NCI-H187 (cell line): ENCODE measurements around the gene SCIN.
A peak's percentile ranks its signal among the peaks of the same experiment; 100 is the strongest.

Source experiments
- DNase-seq, 2 experiments: peaks; one replicate each; lab custom pipeline; 2025; lab: John Stamatoyannopoulos, UW

Gene SCIN

GRCh38 chr7:12567015-12567414 is 3.5 kb upstream of the SCIN start:
- no peak for DNase-seq

DNA sequence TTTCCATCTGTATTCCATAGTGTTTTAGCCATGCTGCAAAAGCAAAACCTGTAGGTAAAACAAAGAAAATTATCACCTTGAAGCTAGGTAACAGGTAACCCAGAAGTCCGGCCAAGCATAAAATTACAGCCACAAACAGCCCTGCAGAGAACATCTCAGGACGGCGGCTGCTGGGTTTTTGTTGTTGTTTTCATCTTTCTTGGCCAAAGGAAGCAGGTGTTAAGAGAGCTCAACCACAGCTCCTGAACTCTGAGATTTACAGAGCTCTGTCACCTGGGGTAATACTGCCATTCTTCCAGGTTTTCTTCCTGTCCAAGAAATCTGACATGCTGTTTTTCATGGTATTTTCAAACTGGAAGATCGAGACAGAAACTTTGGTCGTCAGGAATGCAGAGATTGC is 847 bp upstream of the SCIN start:
- DNase-seq: no peak

GRCh38 chr7:12570168-12570533 is 369 bp upstream of the SCIN start:
- DNase-seq: no peak

DNA sequence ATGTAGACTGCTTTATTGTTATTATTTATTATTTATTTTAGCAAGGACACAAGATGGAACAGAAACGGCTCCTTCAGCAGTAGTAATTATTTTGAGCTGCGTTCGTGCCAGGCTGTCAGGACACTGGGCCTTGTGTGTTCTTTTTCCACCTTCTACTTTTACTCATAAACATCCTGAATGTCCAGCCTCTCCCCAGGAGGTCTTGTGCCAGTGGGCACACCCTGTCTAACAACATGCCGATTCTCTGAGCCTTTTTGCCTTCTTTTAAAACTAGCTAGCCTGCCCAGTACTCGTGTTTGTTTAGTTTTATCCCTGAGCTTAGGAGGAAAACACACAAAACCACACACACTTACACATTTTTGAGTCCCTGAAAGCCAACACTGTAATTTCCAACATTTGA is 1.2 kb downstream of the SCIN start:
- DNase-seq: no peak

GRCh38 chr7:12572941-12573575 is 2.5 kb downstream of the SCIN start:
- no peak for DNase-seq

DNA sequence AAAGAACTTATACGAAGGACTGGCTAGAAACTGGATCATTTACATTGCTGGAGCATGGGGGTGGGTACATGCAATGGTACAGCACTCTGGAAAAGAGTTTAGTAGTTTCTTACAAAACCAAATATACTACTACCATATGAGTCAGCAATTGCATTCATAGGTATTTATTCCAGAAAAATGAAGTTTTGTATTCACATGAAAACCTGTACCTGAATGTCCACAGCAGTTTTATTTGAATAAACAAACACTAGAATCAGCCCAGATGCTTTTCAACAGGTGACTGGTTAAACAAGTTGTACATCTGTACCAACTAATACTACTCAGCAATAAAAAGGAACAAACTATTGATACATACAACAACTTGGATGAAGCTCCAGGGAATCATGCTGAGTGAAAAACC is 3.4 kb downstream of the SCIN start:
- no peak for DNase-seq

DNA sequence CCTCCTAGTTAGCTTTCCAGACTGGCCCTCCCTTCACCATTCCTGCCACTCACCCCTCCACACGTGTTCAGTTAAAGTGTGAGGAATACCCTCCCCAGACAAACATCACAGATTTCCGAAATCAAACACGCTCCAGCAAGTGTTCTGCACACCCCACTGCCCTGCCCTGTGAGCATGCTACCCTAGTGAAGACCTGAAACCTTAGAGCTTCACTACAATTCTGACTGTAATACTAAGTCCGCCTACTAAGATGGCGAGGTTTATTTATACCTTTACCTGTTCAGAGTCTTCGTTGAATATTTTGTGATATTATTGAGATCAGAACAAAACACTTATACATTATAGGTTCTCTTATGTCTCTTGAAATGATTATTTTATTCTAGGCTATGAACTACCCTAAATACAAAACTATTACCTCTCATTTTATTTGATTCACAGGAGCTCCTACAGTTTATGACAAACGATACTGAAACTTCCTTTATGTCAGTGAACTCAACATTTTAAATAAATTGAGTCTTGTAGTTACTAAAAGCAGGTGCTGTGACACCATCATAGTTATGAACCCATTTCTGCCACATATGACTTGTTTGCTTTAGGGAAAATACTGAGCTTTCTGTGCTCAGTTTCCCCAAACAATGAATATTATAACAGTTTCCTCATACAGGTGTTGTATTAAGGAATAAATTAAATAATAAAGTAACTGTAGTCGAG is 8.6 kb downstream of the SCIN start:
- DNase-seq: no peak

GRCh38 chr7:12581897-12582296 is 11.4 kb downstream of the SCIN start:
- DNase-seq: no peak

DNA sequence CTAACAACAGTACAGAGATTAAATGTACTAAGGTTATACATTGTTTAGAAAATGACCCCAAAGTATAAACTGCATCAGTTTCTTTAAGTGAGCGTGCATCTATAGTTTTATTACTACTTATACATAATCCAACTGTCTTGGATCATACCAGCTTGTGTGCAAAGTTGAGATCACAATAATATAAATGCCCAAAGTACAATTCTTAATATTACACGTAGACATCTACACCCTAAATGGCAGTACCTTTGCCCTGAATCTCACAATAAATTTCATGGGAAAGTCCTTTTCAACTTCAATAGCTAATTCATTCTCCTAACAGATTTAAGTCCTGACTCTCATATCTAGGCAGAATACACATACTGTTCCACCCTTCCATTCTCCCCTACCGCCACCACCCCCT is 11.8 kb downstream of the SCIN start:
- no peak for DNase-seq

DNA sequence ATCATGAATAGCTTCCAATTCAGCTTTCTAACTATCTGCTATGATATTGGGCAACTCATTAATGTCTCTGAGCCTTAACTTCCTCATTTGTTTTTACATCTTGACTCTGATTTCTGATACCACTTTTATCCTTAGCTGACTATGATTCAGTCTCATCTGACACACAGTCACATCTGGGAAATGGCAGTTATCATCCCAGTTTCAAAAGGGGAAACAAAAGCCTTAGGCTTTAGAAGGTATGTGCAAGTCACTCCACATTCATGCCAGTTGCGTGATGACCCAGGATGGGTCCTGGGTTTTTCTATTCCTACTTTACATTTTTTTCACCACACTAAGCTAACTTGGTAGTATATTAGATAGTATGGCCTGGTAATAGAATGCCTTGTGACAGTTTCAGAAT is 12.7 kb downstream of the SCIN start:
- no peak for DNase-seq

GRCh38 chr7:12583922-12584321 is 13.4 kb downstream of the SCIN start:
- no peak for DNase-seq

DNA sequence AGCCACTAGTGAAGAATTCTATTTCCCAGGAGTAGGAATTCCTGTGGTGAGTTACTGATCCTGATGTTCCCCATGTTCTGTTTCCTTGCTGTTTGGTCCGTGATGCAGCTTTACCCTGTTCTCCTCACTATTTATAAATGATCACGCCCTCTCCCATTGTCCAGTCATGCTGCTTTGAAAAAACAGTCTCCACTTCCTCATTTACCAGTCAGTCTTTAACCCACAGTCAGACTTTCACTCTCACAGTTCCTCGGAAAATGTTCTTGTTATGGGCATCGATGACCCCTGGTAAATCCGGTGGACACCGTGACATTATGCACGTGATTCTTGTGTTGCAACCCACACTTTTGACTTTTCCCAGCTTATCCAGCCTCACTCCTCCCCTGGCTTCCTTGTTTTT is 14.4 kb downstream of the SCIN start:
- DNase-seq: no peak

DNA sequence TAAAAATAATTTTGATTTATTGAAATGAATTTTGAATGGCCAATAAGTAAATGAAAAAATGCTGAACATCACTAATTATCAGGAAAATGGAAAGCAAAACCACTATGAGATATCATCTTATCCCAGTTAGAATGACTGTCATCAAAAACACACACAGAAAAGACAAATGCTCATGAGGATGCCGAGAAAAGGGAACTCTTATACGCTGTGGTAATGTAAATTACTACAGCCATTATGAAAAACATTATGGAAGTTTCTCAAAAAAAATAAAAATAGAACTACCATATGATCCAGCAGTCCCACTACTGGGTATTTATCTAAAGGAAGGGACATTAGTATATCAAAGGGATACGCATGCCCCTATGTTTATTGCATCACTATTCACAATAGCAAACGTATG is 15.8 kb downstream of the SCIN start:
- no peak for DNase-seq

GRCh38 chr7:12588259-12588904 is 17.9 kb downstream of the SCIN start:
- no peak for DNase-seq

DNA sequence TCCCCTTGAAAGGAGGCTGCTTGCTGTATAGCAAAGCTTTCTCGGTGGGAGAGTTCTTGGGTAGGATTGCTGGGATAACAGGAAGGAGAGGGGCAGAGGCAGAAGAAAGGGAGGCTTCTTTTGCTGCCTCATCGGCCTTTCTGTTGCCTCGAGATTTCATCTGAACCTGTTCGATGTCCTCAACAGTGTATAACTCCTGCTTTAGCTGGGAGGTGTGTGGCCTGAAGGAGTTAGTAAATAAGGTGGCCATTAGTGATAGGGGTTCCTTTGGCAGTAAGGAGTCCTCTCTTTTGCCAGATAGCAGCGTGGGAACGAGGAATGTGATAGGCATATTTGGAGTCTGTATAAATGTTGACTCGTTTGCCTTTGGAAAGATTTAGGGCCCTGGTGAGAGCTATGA is 20.0 kb downstream of the SCIN start:
- DNase-seq: no peak

DNA sequence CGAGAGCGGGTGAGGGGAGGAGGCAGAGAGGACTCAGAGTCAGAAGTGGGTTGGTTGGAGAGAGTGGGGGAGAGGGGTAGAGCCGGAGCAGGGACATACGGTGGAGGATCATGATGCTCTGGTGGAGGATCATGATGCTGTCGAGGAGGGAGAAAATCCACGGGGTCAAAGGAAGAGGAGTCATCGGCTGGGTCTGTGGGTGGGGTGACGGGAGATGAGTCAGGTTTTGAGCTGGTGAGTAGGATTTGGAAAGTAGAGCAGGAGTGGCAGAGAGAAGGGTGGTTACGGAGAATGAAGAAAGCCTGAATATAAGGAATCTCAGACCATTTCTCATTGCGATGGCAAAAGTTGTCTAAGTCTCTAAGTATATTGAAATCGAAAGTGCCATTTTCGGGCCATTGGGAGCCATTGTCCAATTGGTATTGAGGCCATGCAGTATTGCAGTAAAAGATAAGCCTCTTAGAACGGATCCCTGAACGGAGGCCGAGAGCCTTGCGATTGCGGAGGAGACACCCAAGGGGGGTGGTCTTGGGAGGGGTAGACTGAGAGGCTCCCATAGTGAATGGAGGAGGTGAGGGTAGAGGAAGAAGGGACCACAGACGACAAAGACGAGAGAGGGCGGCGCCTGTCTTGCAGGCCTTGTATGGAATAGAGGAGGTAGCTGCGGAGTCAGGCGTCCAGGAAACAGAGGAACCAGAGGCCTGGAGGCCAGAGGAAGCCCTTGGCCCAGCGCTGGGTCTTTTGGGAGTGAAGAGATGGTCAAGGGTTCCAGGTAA is 23.8 kb downstream of the SCIN start:
- DNase-seq: no peak

DNA sequence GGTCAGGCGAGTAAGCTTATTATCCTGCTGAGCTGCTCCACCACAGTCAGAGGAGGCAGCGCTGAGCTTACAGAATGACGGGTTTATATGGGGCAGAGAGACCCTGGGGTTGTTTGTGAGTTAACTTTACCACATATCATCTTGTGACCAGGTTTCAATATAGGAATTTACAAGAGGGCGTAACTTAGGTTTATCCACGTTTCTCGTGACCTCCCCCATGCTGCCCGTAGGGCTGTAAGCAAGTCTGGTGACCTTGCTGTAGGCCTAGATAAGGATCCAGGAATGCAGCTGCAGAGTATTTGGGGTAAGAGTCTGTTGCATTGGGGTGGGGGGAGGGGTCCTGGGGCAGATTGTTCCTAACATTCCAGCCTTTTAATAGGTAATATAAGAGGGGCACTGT is 24.6 kb downstream of the SCIN start:
- DNase-seq: no peak

DNA sequence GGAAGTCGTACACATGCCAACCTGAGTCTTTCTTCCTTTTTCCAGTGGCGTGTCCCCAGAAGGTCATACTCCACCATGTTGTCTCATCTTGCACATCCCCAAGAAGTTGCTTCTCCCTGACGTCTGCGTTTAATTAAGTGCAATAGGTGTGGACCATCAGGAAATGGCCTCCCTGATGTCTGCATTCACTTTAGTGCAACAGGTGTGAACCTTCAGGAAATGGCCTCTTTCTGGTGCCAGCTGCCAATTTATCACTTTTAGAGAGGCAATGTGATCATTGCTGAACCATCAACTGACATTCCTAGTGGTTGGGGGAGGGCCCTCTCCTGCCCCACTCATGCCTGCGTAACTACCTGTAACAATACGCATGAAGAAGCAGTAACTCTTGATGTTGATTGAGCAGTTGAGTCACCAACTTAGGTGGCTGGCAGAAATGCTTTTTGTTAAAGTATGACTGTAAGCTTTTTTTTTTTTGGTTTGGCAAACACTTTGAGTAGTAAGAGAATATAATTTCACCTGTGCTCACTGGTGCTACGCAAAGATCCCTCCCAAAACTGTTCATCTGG is 25.8 kb downstream of the SCIN start:
- no peak for DNase-seq

DNA sequence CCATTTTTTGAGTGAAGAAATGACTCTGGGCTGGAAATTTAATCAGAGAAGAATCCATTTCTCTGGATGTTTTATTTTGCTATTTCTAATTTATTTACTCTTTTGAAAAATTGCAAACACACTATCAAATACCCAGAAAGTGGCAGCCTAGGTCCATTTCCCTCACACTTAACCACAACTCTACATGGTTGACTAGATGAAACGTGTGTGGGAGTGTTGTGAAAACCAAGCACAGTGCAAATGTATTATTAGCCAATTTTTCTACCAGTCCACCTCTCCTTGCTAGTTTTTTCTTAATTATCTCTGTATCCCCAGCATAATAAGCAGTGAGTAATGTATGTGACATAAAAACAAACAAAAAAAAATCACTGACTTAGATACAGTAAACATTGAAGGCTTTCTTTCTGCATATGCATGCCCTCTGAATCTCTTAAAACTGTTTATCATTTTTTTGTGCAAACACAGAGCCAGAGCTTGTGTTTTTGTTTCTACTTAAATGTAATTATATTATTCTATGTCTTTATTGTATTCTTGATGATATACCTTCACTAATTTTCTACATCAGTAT is 30.9 kb downstream of the SCIN start:
- DNase-seq: no peak

DNA sequence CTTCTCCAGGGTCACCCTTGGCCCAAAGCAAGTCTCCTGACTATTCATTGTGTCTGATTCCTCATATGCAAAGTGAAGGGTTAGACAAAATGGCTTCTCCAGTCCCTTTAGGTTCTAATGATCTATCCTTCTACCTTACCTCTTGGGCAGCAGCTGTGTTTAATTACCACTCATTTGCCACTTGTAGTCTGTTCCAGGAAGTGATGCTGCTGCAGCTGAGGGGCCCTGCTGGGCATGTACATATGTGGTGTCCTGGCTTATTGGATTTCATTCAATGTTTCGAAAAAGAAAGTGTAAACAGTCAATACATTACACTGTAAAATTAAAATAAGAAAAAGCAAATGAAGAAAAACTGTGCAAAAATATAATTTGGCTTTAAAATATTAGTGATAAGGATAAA is 36.6 kb downstream of the SCIN start:
- DNase-seq: peak; percentile 37 to 63

DNA sequence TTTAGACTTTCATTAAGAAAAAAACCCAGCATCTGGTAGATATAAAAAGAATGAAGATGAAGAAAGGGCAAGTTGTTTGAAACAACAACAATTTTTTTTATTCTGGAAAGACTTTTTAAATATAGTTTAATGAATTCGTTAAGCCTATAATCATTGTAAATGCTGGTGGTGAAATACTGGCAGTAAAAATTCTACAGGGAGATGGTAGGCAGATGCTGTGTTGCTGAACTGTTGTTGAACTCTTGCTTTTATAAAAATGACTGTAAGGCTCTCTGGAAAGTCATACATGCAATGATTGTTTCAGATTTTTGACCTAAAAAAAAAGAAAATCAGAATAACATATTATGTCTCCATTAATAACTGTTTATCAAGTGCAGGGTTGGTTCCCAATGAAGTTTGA is 39.0 kb downstream of the SCIN start:
- no peak for DNase-seq

- DNase-seq: no peak
Measured at GRCh38 chr7:12610899-12611298, 40.4 kb downstream of the SCIN start.
